Astrocyte (in vitro differentiated cells and primary cell): Measurements from ENCODE around the gene DENND4C.

Experiments used
- CTCF ChIP-seq: IDR thresholded peaks from 2 replicates; pipeline ENCODE4 v1.5.1; 2011; ENCODE audit warnings: low read depth, mild to moderate bottlenecking, inconsistent platforms, low read length, moderate library complexity; ENCODE audit not compliant: insufficient read depth
- EZH2 ChIP-seq: IDR thresholded peaks from 2 replicates; pipeline ENCODE4 v1.6.1; 2012; ENCODE audit warnings: mild to moderate bottlenecking, low read length, inconsistent platforms; ENCODE audit not compliant: insufficient read depth

- TF ChIP-seq CTCF (no peak), EZH2 (no peak)
Measured at GRCh38 chr9:19369107-19369506, 138.6 kb downstream of the DENND4C start.
